Measurements from ENCODE around the gene FKBP5.

DNA sequence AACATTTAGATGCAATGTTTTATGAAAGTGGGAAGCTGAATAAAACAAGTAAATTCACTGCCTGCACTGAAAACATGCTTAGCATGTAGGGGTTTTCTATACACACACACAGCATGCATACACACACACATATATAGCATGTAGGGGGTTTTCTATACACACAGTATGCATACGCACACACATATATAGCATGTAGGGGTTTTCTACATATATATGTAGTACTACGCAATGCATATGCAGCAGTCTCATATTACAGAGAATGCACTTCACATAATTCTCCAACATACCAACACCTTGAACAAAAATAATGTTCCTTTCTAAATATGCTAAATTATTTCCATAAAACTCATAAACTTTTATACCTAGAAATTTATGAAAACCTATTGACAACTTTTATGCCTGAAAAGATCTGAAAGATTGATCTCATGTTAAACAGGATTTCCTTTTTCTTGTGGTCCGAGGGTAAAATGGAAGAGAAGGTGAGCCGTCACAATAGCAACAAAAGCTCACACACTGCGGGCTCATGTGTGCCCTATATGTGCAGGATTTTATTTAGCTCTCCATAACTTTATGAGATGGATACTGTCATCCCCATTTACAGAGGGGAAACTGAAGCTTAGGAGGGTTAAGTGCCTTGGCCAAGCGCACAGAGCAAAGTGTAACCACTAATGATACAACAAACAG, 94.1 kb downstream of the FKBP5 start:
- TF ChIP-seq, protein P1, sequence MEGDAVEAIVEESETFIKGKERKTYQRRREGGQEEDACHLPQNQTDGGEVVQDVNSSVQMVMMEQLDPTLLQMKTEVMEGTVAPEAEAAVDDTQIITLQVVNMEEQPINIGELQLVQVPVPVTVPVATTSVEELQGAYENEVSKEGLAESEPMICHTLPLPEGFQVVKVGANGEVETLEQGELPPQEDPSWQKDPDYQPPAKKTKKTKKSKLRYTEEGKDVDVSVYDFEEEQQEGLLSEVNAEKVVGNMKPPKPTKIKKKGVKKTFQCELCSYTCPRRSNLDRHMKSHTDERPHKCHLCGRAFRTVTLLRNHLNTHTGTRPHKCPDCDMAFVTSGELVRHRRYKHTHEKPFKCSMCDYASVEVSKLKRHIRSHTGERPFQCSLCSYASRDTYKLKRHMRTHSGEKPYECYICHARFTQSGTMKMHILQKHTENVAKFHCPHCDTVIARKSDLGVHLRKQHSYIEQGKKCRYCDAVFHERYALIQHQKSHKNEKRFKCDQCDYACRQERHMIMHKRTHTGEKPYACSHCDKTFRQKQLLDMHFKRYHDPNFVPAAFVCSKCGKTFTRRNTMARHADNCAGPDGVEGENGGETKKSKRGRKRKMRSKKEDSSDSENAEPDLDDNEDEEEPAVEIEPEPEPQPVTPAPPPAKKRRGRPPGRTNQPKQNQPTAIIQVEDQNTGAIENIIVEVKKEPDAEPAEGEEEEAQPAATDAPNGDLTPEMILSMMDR (IDR thresholded peaks at IDR 0.05; ENCODE audit: low read length): no peak
- no peak for TF ChIP-seq EZH2 (IDR thresholded peaks at IDR 0.05; ENCODE audit: borderline replicate concordance, low read length)

Data from OCI-LY1 (cell line).